SK-N-SH (cell line): ENCODE measurements around the gene EFCAB11.

ENCODE experiments used
- CHD2 ChIP-seq: fragments of 150-350 bp; IDR thresholded peaks from 2 replicates; pipeline ENCODE4 v1.6.1; 2018; ENCODE audit warnings: low read length; ENCODE audit not compliant: partially characterized antibody
- CTCF ChIP-seq: fragments of 200-600 bp; sonication (generic); IDR thresholded peaks from 2 replicates; pipeline ENCODE4 v1.6.1; 2017; ENCODE audit warnings: antibody characterized with exemption, mild to moderate bottlenecking, moderate library complexity
- ELF1 ChIP-seq: IDR thresholded peaks from 2 replicates; pipeline ENCODE4 v1.4.0; 2012
- GABPA ChIP-seq: IDR thresholded peaks from 2 replicates; pipeline ENCODE4 v1.4.0; 2012; ENCODE audit warnings: low read depth, mild to moderate bottlenecking
- JUND ChIP-seq: IDR thresholded peaks from 2 replicates; pipeline ENCODE4 v1.4.0; 2012
- MAX ChIP-seq: IDR thresholded peaks from 2 replicates; pipeline ENCODE4 v1.4.0; 2012; ENCODE audit warnings: low read depth
- PBX3 ChIP-seq: IDR thresholded peaks from 2 replicates; pipeline ENCODE4; 2012
- POLR2AphosphoS5 ChIP-seq: IDR thresholded peaks from 2 replicates; pipeline ENCODE4 v1.6.1; 2012; ENCODE audit warnings: low read depth, low read length
- RCOR1 ChIP-seq: fragments of 150-350 bp; IDR thresholded peaks from 2 replicates; pipeline ENCODE4 v1.6.1; 2017; ENCODE audit warnings: antibody characterized with exemption, low read length
- REST ChIP-seq: IDR thresholded peaks from 2 replicates; pipeline ENCODE4 v1.6.1; 2012; ENCODE audit warnings: mild to moderate bottlenecking, low read depth, low read length, moderate library complexity
- RFX5 ChIP-seq: IDR thresholded peaks from 2 replicates; pipeline ENCODE4 v1.6.1; 2012; ENCODE audit warnings: mild to moderate bottlenecking, improper control_type of control experiment, low read length
- TAF1 ChIP-seq: IDR thresholded peaks from 2 replicates; pipeline ENCODE4 v1.6.1; 2012; ENCODE audit warnings: low read depth, mild to moderate bottlenecking, low read length, moderate library complexity, borderline replicate concordance
- TCF12 ChIP-seq: IDR thresholded peaks from 2 replicates; pipeline ENCODE4 v1.4.0; 2012

- no peak for TF ChIP-seq CTCF
- TF ChIP-seq RFX5: no peak
- TF ChIP-seq PBX3: no peak
- no peak for TF ChIP-seq CHD2
- no peak for TF ChIP-seq RCOR1
- no peak for TF ChIP-seq TCF12
- no peak for TF ChIP-seq TAF1
- no peak for TF ChIP-seq ELF1
- no peak for TF ChIP-seq REST
- TF ChIP-seq MAX: no peak
- TF ChIP-seq JUND: no peak
- no peak for TF ChIP-seq POLR2AphosphoS5
- no peak for TF ChIP-seq GABPA
These were observed 30.3 kb downstream of the EFCAB11 start for GRCh38 chr14:89924268-89924667.
